ENCODE data around the gene MSANTD1. TPM values are rescaled to one million over a fixed set of nuclear protein-coding genes. Genes with fewer than 3 reads are reported as not detected.

The MSANTD1 gene
- total RNA-seq, 1 donor from 2014 or later = 1.9 TPM

Other genes with a start within 250 kb of the MSANTD1 start
- not detected for gene HTT-AS, start 174.6 kb upstream of the MSANTD1 start, total RNA-seq
- gene HTT, start 174.5 kb upstream of the MSANTD1 start, total RNA-seq = 73.1 TPM
- gene RGS12, start 43.9 kb downstream of the MSANTD1 start, total RNA-seq = 59.5 TPM
- gene HGFAC, start 192.8 kb downstream of the MSANTD1 start, total RNA-seq = 1.0 TPM
- gene DOK7, start 214.1 kb downstream of the MSANTD1 start, total RNA-seq = 4.0 TPM